Uterus (tissue), 2 donors: ENCODE data around the gene COL5A1.

ENCODE experiments used
- CTCF ChIP-seq, 4 experiments: fragments of 200-600 bp in 2 of 4; fragments of 450-650 bp in 2 of 4; sonication (generic) in 2 of 4; IDR thresholded peaks; one replicate each; pipeline ENCODE4 v1.5.1; 2016 to 2019; ENCODE audit warnings: antibody characterized with exemption in 4 of 4, mild to moderate bottlenecking in 2 of 4, moderate library complexity in 1 of 4
- POLR2A ChIP-seq, 2 donors: fragments of 450-650 bp; IDR thresholded peaks; one replicate each; pipeline ENCODE4 v1.6.1; 2016; ENCODE audit warnings: antibody characterized with exemption in 2 of 2, mild to moderate bottlenecking in 1 of 2, moderate library complexity in 1 of 2

GRCh38 chr9:134698587-134699342 is 57.2 kb downstream of the COL5A1 start:
- peak; percentile 87 to 94 (median 92) for TF ChIP-seq CTCF (IDR thresholded peaks at IDR 0.05)
- no peak for TF ChIP-seq POLR2A (IDR thresholded peaks at IDR 0.05)
